GM19452 (cell line): ENCODE data around the gene CNPPD1.

ENCODE experiments used
- ATAC-seq: cut with Tn5 transposase; IDR thresholded peaks from one replicate; pipeline ENCODE4 v1.9.1; 2021; ENCODE audit not compliant: unreplicated experiment

Gene CNPPD1

GRCh38 chr2:219176818-219177551 is at the start of gene CNPPD1:
Gene CNPPD1 (minus strand): TSS chr2:219176925. CDS start chr2:219176828, 97 bp downstream.
- ATAC-seq: peak; percentile 77

- no peak for ATAC-seq
Observed at GRCh38 chr2:219225350-219225749, 48.6 kb upstream of the CNPPD1 start.

GRCh38 chr2:219223831-219224610 is 47.3 kb upstream of the CNPPD1 start:
- no peak for ATAC-seq

GRCh38 chr2:219221957-219222518 is 45.3 kb upstream of the CNPPD1 start:
- ATAC-seq: no peak

- no peak for ATAC-seq
Observed at GRCh38 chr2:219220652-219221402, 44.1 kb upstream of the CNPPD1 start.

GRCh38 chr2:219219784-219220532 is 43.2 kb upstream of the CNPPD1 start:
- no peak for ATAC-seq

- ATAC-seq: peak; percentile 69
Observed at GRCh38 chr2:219218732-219219701, 42.3 kb upstream of the CNPPD1 start, which contains the start of gene ABCB6. Gene ABCB6 (minus strand): TSS chr2:219218958. CDS start chr2:219218673, 285 bp downstream.

- peak; percentile 25 for ATAC-seq
Observed at GRCh38 chr2:219218217-219218731, 41.5 kb upstream of the CNPPD1 start.

GRCh38 chr2:219216535-219216915 is 39.8 kb upstream of the CNPPD1 start:
- no peak for ATAC-seq

GRCh38 chr2:219215871-219216534 is 39.3 kb upstream of the CNPPD1 start:
- no peak for ATAC-seq

- no peak for ATAC-seq
Observed at GRCh38 chr2:219214786-219215185, 38.1 kb upstream of the CNPPD1 start.

GRCh38 chr2:219214141-219214540 is 37.4 kb upstream of the CNPPD1 start:
- no peak for ATAC-seq

GRCh38 chr2:219213486-219214071 is 36.9 kb upstream of the CNPPD1 start:
- ATAC-seq: no peak

GRCh38 chr2:219213026-219213415 is 36.3 kb upstream of the CNPPD1 start:
- ATAC-seq: no peak

- no peak for ATAC-seq
Observed at GRCh38 chr2:219210886-219211362, 34.2 kb upstream of the CNPPD1 start.

- ATAC-seq: no peak
Observed at GRCh38 chr2:219210196-219210885, 33.6 kb upstream of the CNPPD1 start.
